ENCODE measurements around the gene TGM2. TPM values are rescaled to one million over a fixed set of nuclear protein-coding genes. Genes with fewer than 3 reads are reported as not detected.
A peak's percentile ranks its signal among the peaks of the same experiment; 100 is the strongest.

Gene TGM2
- total RNA-seq, 2 experiments from 2014 or later: 0.35 TPM

DNA sequence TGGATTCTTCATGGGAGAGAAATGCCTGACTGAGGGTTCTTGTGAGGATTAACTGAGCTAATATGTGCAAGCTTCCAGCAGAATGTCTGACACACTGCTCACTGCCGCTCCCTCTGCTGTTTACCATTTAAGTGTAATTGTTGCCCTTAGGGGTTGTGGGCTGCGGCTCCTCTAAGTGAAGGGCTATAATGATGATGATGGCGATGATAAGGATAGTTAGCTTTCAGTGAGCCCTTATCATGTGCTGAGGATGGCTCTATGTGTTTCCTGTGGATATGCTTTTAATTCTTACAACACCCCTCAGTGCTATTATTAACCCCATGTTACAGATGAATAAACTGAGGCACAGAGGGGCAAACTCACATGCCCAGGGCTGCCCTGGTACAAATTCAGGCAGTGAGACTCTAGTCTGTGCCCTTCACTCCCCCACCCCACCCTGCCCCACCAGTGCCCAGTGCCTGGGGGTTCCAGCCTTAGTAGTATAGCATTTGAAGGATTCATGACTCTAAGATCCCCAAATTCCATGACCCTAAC is 33.4 kb downstream of the TGM2 start:
- H3K4me3 Mint-ChIP-seq: no peak overlapping the region
- DNase-seq: no peak
- H3K4me1 Mint-ChIP-seq: peaks cover 17% of the 10 kb centered on the region
- CTCF ChIA-PET: no interaction called here
- H3K9me3 Mint-ChIP-seq (ENCODE audit: low read depth): no peaks in the 10 kb centered on the region
- H3K27me3 Mint-ChIP-seq: no peaks in the 10 kb centered on the region
- ATAC-seq: no peak
- no peaks in the 10 kb centered on the region for H3K36me3 Mint-ChIP-seq
- H3K27ac Mint-ChIP-seq: no peak overlapping the region

DNA sequence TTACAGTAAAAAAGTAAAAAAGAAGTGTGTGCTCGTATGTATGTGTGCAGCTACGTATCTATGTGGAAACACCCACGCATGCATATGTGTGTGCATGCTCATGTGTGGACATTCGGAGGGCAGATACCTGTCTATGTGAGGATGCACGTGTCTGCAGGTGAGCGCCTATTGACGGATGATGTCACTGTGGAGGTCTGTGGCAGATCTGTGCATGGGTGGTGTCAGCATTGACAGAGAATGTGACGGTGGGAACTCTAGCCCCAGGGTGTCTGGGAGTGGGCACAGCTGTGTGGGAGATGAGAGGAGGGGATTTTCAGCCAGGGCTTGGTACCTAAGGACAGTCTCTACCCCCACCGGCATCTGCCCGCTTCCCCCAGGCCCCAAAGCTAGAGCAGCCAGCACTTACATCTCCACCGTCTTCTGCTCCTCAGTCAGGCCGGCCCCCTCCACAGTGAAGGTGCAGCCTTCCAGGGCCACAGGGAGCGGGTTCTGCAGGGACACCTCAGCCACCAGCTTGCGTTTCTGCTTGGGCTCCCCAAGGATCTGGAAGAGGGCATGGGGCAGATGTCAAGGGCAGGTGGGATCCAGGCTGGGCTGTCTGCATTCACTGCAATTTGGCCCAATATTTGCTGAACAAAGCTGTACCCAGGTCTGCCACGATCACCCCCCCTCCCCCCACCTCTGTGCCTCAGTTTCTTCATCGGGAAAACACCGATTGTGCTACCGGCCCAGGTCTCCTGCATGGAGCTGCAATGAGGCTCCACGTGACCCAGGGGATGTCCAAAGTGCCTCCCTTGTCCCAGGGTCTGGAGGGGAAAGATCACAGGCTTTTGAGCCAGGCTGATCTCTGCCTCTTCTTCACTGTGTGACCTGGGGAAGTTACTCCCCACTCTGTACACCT is 34.1 kb downstream of the TGM2 start:
- H3K27ac Mint-ChIP-seq: no peak overlapping the region
- CTCF ChIA-PET: no interaction called here
- H3K4me3 Mint-ChIP-seq: no peak overlapping the region
- H3K9me3 Mint-ChIP-seq (ENCODE audit: low read depth): no peaks in the 10 kb centered on the region
- no peaks in the 10 kb centered on the region for H3K27me3 Mint-ChIP-seq
- peaks cover 17% of the 10 kb centered on the region for H3K4me1 Mint-ChIP-seq
- no peak for ATAC-seq
- no peaks in the 10 kb centered on the region for H3K36me3 Mint-ChIP-seq
- DNase-seq: no peak

DNA sequence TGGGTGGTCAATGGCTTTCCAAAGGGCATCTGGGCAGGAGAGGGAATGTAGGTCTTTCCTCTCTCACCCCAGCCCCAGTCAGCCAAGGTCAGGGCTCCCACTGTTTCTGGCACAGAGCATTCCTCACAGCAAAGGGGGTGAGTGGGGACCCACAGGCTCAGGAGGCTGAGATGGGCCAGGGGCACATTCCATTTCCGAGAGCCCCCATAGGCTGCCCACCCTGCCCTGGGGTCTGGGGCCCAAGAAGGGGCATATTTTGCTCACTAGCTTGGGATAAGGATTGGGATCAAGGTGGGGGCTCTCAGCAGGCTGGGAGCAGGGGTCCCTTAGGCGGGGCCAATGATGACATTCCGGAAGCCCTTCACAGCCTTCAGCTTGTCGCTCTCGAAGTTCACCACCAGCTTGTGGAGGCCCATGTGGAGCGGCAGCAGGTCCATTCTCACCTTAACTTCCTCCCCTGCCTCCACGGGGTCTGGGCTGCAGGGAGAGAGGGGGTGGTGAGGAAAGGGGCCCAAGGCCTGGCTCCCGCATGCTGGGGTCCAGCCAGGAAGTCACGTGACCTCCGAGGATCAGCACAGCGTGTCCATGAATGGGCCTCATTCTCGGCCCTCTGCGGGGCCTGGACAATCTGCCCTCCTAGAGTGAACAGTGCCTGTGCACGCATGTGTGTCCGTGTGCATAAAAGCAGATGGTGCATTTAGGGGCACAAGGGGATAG is 35.0 kb downstream of the TGM2 start:
- CTCF ChIA-PET: no interaction called here
- no peaks in the 10 kb centered on the region for H3K9me3 Mint-ChIP-seq (ENCODE audit: low read depth)
- H3K27ac Mint-ChIP-seq: no peak overlapping the region
- ATAC-seq: no peak
- no peak for DNase-seq
- no peak overlapping the region for H3K4me3 Mint-ChIP-seq
- no peaks in the 10 kb centered on the region for H3K36me3 Mint-ChIP-seq
- peaks cover 14% of the 10 kb centered on the region for H3K4me1 Mint-ChIP-seq
- no peaks in the 10 kb centered on the region for H3K27me3 Mint-ChIP-seq

DNA sequence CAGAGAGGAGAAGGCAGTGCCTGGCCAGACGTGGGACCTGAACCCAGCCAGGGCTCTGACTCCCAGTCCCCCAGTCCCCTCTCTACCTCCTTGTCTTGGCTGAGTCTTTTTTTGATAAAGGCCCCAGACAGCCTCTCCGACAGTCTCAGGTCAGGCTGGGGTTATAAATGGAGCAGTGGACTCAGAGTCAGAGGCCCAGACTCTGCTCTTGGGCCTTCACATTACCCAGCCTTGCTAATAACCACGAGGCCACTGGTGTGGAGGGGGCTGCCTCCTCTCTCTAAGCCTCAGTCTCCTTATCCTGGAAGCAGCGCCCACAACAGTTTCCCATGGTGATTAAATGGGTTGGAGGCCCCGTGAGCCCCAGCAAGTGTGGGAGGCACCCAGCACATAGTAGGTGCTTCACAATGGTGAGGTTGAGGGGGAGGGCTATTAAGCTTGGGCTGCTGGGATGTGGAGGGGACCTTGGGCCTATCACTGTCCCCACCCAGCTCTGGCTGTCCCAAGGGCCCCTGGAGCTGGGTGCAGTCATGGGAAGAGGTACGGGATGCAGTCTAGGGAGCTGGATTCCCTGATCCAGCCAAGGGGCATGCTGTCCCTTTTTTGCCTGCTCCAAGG is 35.7 kb downstream of the TGM2 start:
- ATAC-seq: no peak
- no peak for DNase-seq
- Mint-ChIP-seq H3K36me3 (no peaks in the 10 kb centered on the region), H3K27me3 (no peaks in the 10 kb centered on the region), H3K4me3 (no peak overlapping the region), H3K4me1 (peaks cover 7% of the 10 kb centered on the region), H3K9me3 (ENCODE audit: low read depth) (no peaks in the 10 kb centered on the region), H3K27ac (no peak overlapping the region)
- CTCF ChIA-PET: no interaction called here

GRCh38 chr20:38128691-38129090 is 36.4 kb downstream of the TGM2 start:
- CTCF ChIA-PET: interaction anchor here (0.6 kb wide), 1 partner anchor 17 kb away, joined by 4 read pairs; no protein-coding TSS in a partner anchor
- H3K27me3 Mint-ChIP-seq: no peaks in the 10 kb centered on the region
- no peaks in the 10 kb centered on the region for H3K9me3 Mint-ChIP-seq (ENCODE audit: low read depth)
- H3K36me3 Mint-ChIP-seq: no peaks in the 10 kb centered on the region
- peaks cover under 1% of the 10 kb centered on the region for H3K4me1 Mint-ChIP-seq
- no peak for DNase-seq
- no peak overlapping the region for H3K4me3 Mint-ChIP-seq
- no peak overlapping the region for H3K27ac Mint-ChIP-seq
- ATAC-seq: no peak

DNA sequence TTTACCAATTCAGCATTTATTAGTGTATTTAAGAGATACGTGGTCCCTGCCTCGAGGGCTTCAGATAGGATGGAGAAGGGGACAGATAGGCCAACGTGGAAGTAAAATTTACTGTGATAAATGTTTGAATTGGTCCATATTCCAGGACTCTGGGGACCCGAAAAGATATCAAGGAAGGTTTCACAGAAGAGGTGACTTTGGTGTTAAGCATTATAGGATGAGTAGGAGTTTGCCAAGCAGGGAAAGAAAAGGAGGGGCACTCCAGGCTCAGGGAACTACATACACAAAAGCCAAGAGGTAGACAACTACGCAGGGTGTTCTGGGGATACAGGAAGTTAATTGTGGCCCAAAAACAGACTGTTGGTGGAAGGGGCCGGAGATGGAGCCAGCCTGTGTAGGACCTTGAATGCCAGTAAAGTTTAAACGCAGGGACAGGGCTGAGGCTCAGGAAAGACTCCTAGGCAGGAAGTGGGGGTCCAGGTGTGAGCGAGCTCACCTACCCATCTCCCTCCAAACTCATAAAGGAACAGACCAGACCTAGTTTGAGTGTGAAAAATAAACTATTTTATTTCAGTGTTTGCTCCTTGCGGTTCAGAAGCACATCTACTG is 37.0 kb downstream of the TGM2 start:
- Mint-ChIP-seq H3K4me1 (peaks cover 4% of the 10 kb centered on the region), H3K9me3 (ENCODE audit: low read depth) (no peaks in the 10 kb centered on the region), H3K27me3 (no peaks in the 10 kb centered on the region), H3K36me3 (no peaks in the 10 kb centered on the region), H3K4me3 (no peak overlapping the region), H3K27ac (no peak overlapping the region)
- ATAC-seq (no peak), DNase-seq (no peak)
- CTCF ChIA-PET: interaction anchor here (0.6 kb wide), 1 partner anchor 18 kb away, joined by 4 read pairs; no protein-coding TSS in a partner anchor

- Mint-ChIP-seq H3K4me3 (no peak overlapping the region), H3K36me3 (no peaks in the 10 kb centered on the region), H3K27me3 (no peaks in the 10 kb centered on the region), H3K9me3 (ENCODE audit: low read depth) (no peaks in the 10 kb centered on the region), H3K27ac (no peak overlapping the region), H3K4me1 (peaks cover 9% of the 10 kb centered on the region)
- ATAC-seq: no peak
- DNase-seq: no peak
- CTCF ChIA-PET: no interaction called here
Observed at GRCh38 chr20:38126932-38127621, 38.0 kb downstream of the TGM2 start.

DNA sequence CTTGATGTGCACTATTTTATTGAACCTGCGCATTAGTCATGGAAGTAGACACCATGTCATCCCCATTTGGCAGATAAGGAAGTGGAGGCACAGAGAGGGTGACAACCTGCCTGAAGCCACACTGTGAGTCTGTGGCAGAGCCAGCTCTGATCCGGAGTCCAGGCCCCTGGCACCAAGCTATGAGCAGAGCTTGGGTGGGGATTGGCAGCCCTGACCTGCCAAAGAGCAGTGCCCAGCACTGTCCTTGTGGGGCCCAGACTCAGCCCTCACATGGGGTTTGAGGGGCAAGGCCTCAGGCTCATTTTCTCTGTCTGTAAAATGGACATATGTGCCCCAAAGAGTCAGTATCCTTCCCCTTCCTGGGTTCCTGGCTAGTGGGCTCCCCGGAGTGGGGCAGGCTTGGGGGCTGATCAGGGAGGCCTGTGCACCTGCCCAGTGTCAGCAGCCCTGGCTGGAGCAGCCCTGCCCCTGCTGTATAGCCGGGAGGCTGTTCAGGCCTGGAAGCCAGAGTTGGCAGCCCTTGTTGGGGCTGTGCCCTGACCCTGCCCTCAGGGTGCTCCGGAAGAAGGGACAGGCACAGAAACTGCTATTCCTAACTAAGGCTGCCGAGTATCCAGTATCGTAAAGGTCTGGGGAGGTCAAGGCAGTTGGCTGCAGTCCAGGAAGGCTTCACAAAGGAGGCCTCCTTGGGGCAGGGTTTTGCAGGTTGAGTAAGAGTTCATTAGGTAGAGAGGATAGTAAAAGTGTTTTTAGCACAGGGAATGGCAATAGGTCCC is 38.7 kb downstream of the TGM2 start:
- Mint-ChIP-seq H3K4me1 (peaks cover 9% of the 10 kb centered on the region), H3K27ac (no peak overlapping the region), H3K9me3 (ENCODE audit: low read depth) (no peaks in the 10 kb centered on the region), H3K36me3 (no peaks in the 10 kb centered on the region), H3K27me3 (no peaks in the 10 kb centered on the region), H3K4me3 (no peak overlapping the region)
- DNase-seq (no peak), ATAC-seq (no peak)
- CTCF ChIA-PET: interaction anchor here (1.2 kb wide), 1 partner anchor 68 kb away, joined by 4 read pairs; no protein-coding TSS in a partner anchor

- Mint-ChIP-seq H3K9me3 (ENCODE audit: low read depth) (no peaks in the 10 kb centered on the region), H3K27me3 (no peaks in the 10 kb centered on the region), H3K4me1 (peaks cover 9% of the 10 kb centered on the region), H3K36me3 (no peaks in the 10 kb centered on the region), H3K4me3 (no peak overlapping the region), H3K27ac (no peak overlapping the region)
- no peak for ATAC-seq
- DNase-seq: no peak
- CTCF ChIA-PET: interaction anchor here (1.2 kb wide), 1 partner anchor 67 kb away, joined by 4 read pairs; no protein-coding TSS in a partner anchor
Observed at GRCh38 chr20:38125157-38126056, 39.7 kb downstream of the TGM2 start.

- Mint-ChIP-seq H3K27me3 (peaks cover 3% of the 10 kb centered on the region), H3K36me3 (no peaks in the 10 kb centered on the region), H3K27ac (peak overlapping the region; percentile 72), H3K4me3 (no peak overlapping the region), H3K9me3 (ENCODE audit: low read depth) (no peaks in the 10 kb centered on the region), H3K4me1 (peaks cover 9% of the 10 kb centered on the region)
- peak; percentile 47 for ATAC-seq
- DNase-seq: peak; percentile 39
- CTCF ChIA-PET: interaction anchor here (1.1 to 2.0 kb wide), 2 partner anchors 9 to 97 kb away, joined by 3 to 5 read pairs; no protein-coding TSS in a partner anchor
Observed at GRCh38 chr20:38123021-38123587, 42.0 kb downstream of the TGM2 start.

GRCh38 chr20:38121741-38122140 is 43.3 kb downstream of the TGM2 start:
- H3K27me3 Mint-ChIP-seq: peaks cover 16% of the 10 kb centered on the region
- DNase-seq (peak; percentile 33), ATAC-seq (no peak)
- CTCF ChIA-PET: interaction anchor here (1.0 to 2.0 kb wide), 2 partner anchors 43 to 99 kb away, joined by 3 to 5 read pairs; no protein-coding TSS in a partner anchor
- H3K27ac Mint-ChIP-seq: no peak overlapping the region
- H3K9me3 Mint-ChIP-seq (ENCODE audit: low read depth): no peaks in the 10 kb centered on the region
- peaks cover 9% of the 10 kb centered on the region for H3K4me1 Mint-ChIP-seq
- no peaks in the 10 kb centered on the region for H3K36me3 Mint-ChIP-seq
- H3K4me3 Mint-ChIP-seq: no peak overlapping the region

Measured in activated CD8-positive, alpha-beta memory T cell treated with anti-CD3 and anti-CD28 coated beads, Interleukin-2, amount 10 ng/mL, durations not matched to agents 7 days and 5 days (primary cell).